Neural cell (in vitro differentiated cells): ENCODE measurements around the gene SECISBP2L. TPM values are rescaled to one million over a fixed set of nuclear protein-coding genes. Genes with fewer than 3 reads are reported as not detected.

Source experiments
- H2AFZ ChIP-seq: fragments of 200-600, 300-800 bp; sonication (generic), shearing (Covaris generic); 2 replicates; pipeline ENCODE4 v1.6.0; 2014; ENCODE audit warnings: low read depth, mild to moderate bottlenecking, antibody characterized with exemption, low read length, moderate library complexity
- H3F3A ChIP-seq: fragments of 200-600 bp; shearing (Covaris generic); 2 replicates; pipeline ENCODE4 v1.6.1; 2016; ENCODE audit warnings: mild to moderate bottlenecking, moderate library complexity, mixed read lengths, antibody characterized with exemption, low read length; ENCODE audit not compliant: insufficient read depth, poor library complexity, severe bottlenecking
- H3K27ac ChIP-seq: fragments of 200-600, 300-800 bp; sonication (generic), shearing (Covaris generic); 2 replicates; pipeline ENCODE4 v1.5.1; 2014; ENCODE audit warnings: mild to moderate bottlenecking, low read length, moderate library complexity
- H3K27me3 ChIP-seq: fragments of 300-800, 200-600 bp; sonication (generic), shearing (Covaris generic); 2 replicates; pipeline ENCODE4 v1.6.0; 2014; ENCODE audit warnings: mild to moderate bottlenecking, low read depth, low read length, moderate library complexity; ENCODE audit not compliant: insufficient read depth
- H3K36me3 ChIP-seq: fragments of 300-800, 200-600 bp; sonication (generic), shearing (Covaris generic); 2 replicates; pipeline ENCODE4 v1.5.1; 2014; ENCODE audit warnings: mild to moderate bottlenecking, antibody characterized with exemption, low read length, moderate library complexity; ENCODE audit not compliant: insufficient read depth
- H3K4me2 ChIP-seq: fragments of 300-800, 200-600 bp; sonication (generic), shearing (Covaris generic); 2 replicates; pipeline ENCODE4 v1.6.0; 2014; ENCODE audit warnings: mild to moderate bottlenecking, low read length
- H3K4me3 ChIP-seq: fragments of 300-800, 200-600 bp; sonication (generic), shearing (Covaris generic); 2 replicates; pipeline ENCODE4 v1.5.1; 2014; ENCODE audit warnings: mild to moderate bottlenecking, low read length, moderate library complexity
- H3K79me2 ChIP-seq: fragments of 200-600 bp; shearing (Covaris generic); replicated peaks from 2 replicates; pipeline ENCODE4 v1.6.0; 2014; ENCODE audit warnings: mild to moderate bottlenecking, low read length, moderate library complexity; ENCODE audit not compliant: insufficient read depth
- H3K9ac ChIP-seq: fragments of 300-800, 200-600 bp; sonication (generic), shearing (Covaris generic); 2 replicates; pipeline ENCODE4 v1.6.1; 2016; ENCODE audit warnings: mild to moderate bottlenecking, low read length, mixed read lengths
- H3K9me2 ChIP-seq: fragments of 200-600 bp; shearing (Covaris generic); 2 replicates; pipeline ENCODE4 v1.6.1; 2016; ENCODE audit warnings: mild to moderate bottlenecking, low read length, mixed read lengths; ENCODE audit not compliant: insufficient read depth
- H3K9me3 ChIP-seq: fragments of 200-600, 300-800 bp; sonication (generic), shearing (Covaris generic); 2 replicates; pipeline ENCODE4 v1.6.1; 2016; ENCODE audit warnings: mild to moderate bottlenecking, mixed run types, low read length, moderate library complexity, mixed read lengths
- H4K20me1 ChIP-seq: fragments of 200-600 bp; shearing (Covaris generic); 2 replicates; pipeline ENCODE4 v1.6.1; 2016; ENCODE audit warnings: mild to moderate bottlenecking, mixed run types; ENCODE audit not compliant: insufficient read depth
- CTCF ChIP-seq: fragments of 450-650 bp; IDR thresholded peaks from 2 replicates; pipeline ENCODE4 v1.5.1; 2014; ENCODE audit warnings: antibody characterized with exemption, mild to moderate bottlenecking, moderate library complexity; ENCODE audit not compliant: poor library complexity, severe bottlenecking
- EP300 ChIP-seq: fragments of 450-650 bp; conservative IDR thresholded peaks from 2 replicates; pipeline ENCODE4 v1.6.1; 2014; ENCODE audit warnings: antibody characterized with exemption, mild to moderate bottlenecking, moderate library complexity; ENCODE audit not compliant: poor library complexity, severe bottlenecking
- EZH2 ChIP-seq: fragments of 200-600, 300-800 bp; shearing (Covaris generic), sonication (generic); IDR thresholded peaks from 2 replicates; pipeline ENCODE4 v1.6.1; 2014; ENCODE audit warnings: antibody characterized with exemption, low read length, borderline replicate concordance, mild to moderate bottlenecking; ENCODE audit not compliant: insufficient read depth, poor library complexity, severe bottlenecking
- MXI1 ChIP-seq: fragments of 450-650 bp; conservative IDR thresholded peaks from 2 replicates; pipeline ENCODE4 v1.6.1; 2014; ENCODE audit warnings: antibody characterized with exemption, mild to moderate bottlenecking; ENCODE audit not compliant: poor library complexity, severe bottlenecking
- POLR2AphosphoS5 ChIP-seq: IDR thresholded peaks from 2 replicates; pipeline ENCODE4 v1.6.1; 2012
- RAD21 ChIP-seq: fragments of 450-650 bp; conservative IDR thresholded peaks from 2 replicates; pipeline ENCODE4 v1.6.1; 2014; ENCODE audit warnings: antibody characterized with exemption, mild to moderate bottlenecking, moderate library complexity
- REST ChIP-seq: IDR thresholded peaks from 2 replicates; pipeline ENCODE4 v1.6.1; 2012; ENCODE audit warnings: borderline replicate concordance
- SMC3 ChIP-seq: fragments of 450-650 bp; conservative IDR thresholded peaks from 2 replicates; pipeline ENCODE4 v1.6.1; 2014; ENCODE audit warnings: antibody characterized with exemption, mild to moderate bottlenecking, moderate library complexity; ENCODE audit not compliant: poor library complexity
- TAF1 ChIP-seq: IDR thresholded peaks from 2 replicates; pipeline ENCODE4 v1.6.1; 2012; ENCODE audit warnings: low read depth
- polyA plus RNA-seq: library from polyadenylated mRNA; depleted of rRNA; stranded (reverse); fragments of >200 nt; gene quantifications from 2 replicates; pipeline ENCODE4 v1.2.3, GENCODE V29; 2014

SECISBP2L gene
- polyA plus RNA-seq, 1 donor from 2014 or later = 45.9 TPM

- Histone ChIP-seq H3K4me3 (no peak overlapping the region), H3F3A (no peaks in the 10 kb centered on the region), H3K27ac (no peak overlapping the region), H3K9me3 (no peaks in the 10 kb centered on the region), H3K27me3 (no peaks in the 10 kb centered on the region), H3K79me2 (no peaks in the 10 kb centered on the region), H3K36me3 (no peaks in the 10 kb centered on the region), H4K20me1 (no peaks in the 10 kb centered on the region), H3K9me2 (no peaks in the 10 kb centered on the region), H2AFZ (no peak overlapping the region), H3K4me2 (no peak overlapping the region), H3K9ac (no peak overlapping the region)
- no peak for TF ChIP-seq EP300
- TF ChIP-seq RAD21 = no peak
- TF ChIP-seq EZH2 = no peak
- TF ChIP-seq MXI1 = no peak
- no peak for TF ChIP-seq CTCF
- TF ChIP-seq POLR2AphosphoS5 = no peak
- no peak for TF ChIP-seq SMC3
- TF ChIP-seq TAF1 = no peak
- TF ChIP-seq REST = no peak
Observed at GRCh38 chr15:48940508-48940907, 105.7 kb downstream of the SECISBP2L start.

- Histone ChIP-seq H3K27ac (no peak overlapping the region), H3K4me3 (no peak overlapping the region), H3K9ac (no peak overlapping the region), H3K9me3 (no peaks in the 10 kb centered on the region), H3K79me2 (no peaks in the 10 kb centered on the region), H3K27me3 (no peaks in the 10 kb centered on the region), H2AFZ (no peak overlapping the region), H4K20me1 (no peaks in the 10 kb centered on the region), H3F3A (no peaks in the 10 kb centered on the region), H3K4me2 (no peak overlapping the region), H3K36me3 (no peaks in the 10 kb centered on the region), H3K9me2 (no peaks in the 10 kb centered on the region)
- TF ChIP-seq CTCF (no peak), EZH2 (no peak), REST (no peak), MXI1 (no peak), POLR2AphosphoS5 (no peak), SMC3 (no peak), RAD21 (no peak), EP300 (no peak), TAF1 (no peak)
Observed at GRCh38 chr15:48939648-48940047, 106.6 kb downstream of the SECISBP2L start.
